HG03558 (cell line): ENCODE results near the gene TNIP2.
"Not testable (repeated sequence)": the region's sequence is repeated elsewhere in the genome, so short reads cannot be mapped to it uniquely, and the experiment has no call there.

Source experiments
- ATAC-seq: cut with Tn5 transposase; IDR thresholded peaks from one replicate; pipeline ENCODE4 v1.9.1; 2021; ENCODE audit warnings: moderate number of reproducible peaks; ENCODE audit not compliant: unreplicated experiment; ENCODE audit errors: extremely low read depth

TNIP2 gene

GRCh38 chr4:2780643-2781042 is 24.5 kb upstream of the TNIP2 start:
- ATAC-seq = not testable (repeated sequence)

- ATAC-seq = no peak
Measured at GRCh38 chr4:2771264-2771663, 15.1 kb upstream of the TNIP2 start.

GRCh38 chr4:2768921-2769336 is 12.8 kb upstream of the TNIP2 start:
- no peak for ATAC-seq

GRCh38 chr4:2768124-2768523 is 12.0 kb upstream of the TNIP2 start:
- ATAC-seq = no peak

GRCh38 chr4:2767705-2768074 is 11.6 kb upstream of the TNIP2 start:
- no peak for ATAC-seq

GRCh38 chr4:2767046-2767704 is 11.0 kb upstream of the TNIP2 start:
- ATAC-seq = no peak

- no peak for ATAC-seq
Measured at GRCh38 chr4:2765832-2766526, 9.8 kb upstream of the TNIP2 start.

GRCh38 chr4:2763511-2763967 is 7.4 kb upstream of the TNIP2 start:
- no peak for ATAC-seq

GRCh38 chr4:2762486-2763370 is 6.6 kb upstream of the TNIP2 start:
- not testable (repeated sequence) for ATAC-seq

- no peak for ATAC-seq
Measured at GRCh38 chr4:2762048-2762447, 5.9 kb upstream of the TNIP2 start.

- no peak for ATAC-seq
Measured at GRCh38 chr4:2761035-2761923, 5.1 kb upstream of the TNIP2 start.

- ATAC-seq = no peak
Measured at GRCh38 chr4:2757426-2757825, 1.3 kb upstream of the TNIP2 start.

GRCh38 chr4:2756691-2757350 is 685 bp upstream of the TNIP2 start:
- no peak for ATAC-seq

GRCh38 chr4:2754848-2755819 is 1.0 kb downstream of the TNIP2 start:
- no peak for ATAC-seq

GRCh38 chr4:2753436-2753835 is 2.7 kb downstream of the TNIP2 start:
- ATAC-seq = no peak

- no peak for ATAC-seq
Measured at GRCh38 chr4:2750719-2751605, 5.2 kb downstream of the TNIP2 start.

GRCh38 chr4:2746891-2747695 is 9.0 kb downstream of the TNIP2 start:
- ATAC-seq = no peak
